K562 (cell line): ENCODE data around the gene MOGAT2. TPM values are rescaled to one million over a fixed set of nuclear protein-coding genes. Genes with fewer than 3 reads are reported as not detected.
A peak's percentile ranks its signal among the peaks of the same experiment; 100 is the strongest.

Source experiments
- CHD4 ChIP-seq: fragments of 200-600 bp; sonication (generic); IDR thresholded peaks from 3 replicates; pipeline ENCODE4 v1.6.1; 2012; ENCODE audit warnings: low read depth, mild to moderate bottlenecking, mixed read lengths, low read length, inconsistent platforms; ENCODE audit not compliant: insufficient read depth, insufficient replicate concordance, poor library complexity, severe bottlenecking
- E2F5 ChIP-seq: sonication (generic); formaldehyde crosslinking; IDR thresholded peaks from 2 replicates; pipeline ENCODE4 v1.8.0; 2022; ENCODE audit warnings: mild to moderate bottlenecking, missing genetic modification reagents
- ELF2 ChIP-seq: fragments of 250-450 bp; sonication (Bioruptor Pico); IDR thresholded peaks from 2 replicates; pipeline ENCODE4 v1.5.0; 2021; ENCODE audit warnings: mild to moderate bottlenecking
- FOXK2 ChIP-seq, 2 experiments: fragments of 450-650 bp; IDR thresholded peaks in 1 of 2; conservative IDR thresholded peaks in 1 of 2; 2 replicates each; pipeline ENCODE4 v1.6.1; 2016; ENCODE audit warnings: low read depth in 2 of 2, mild to moderate bottlenecking in 1 of 2
- GTF3C2 ChIP-seq: IDR thresholded peaks from 3 replicates; pipeline ENCODE4 v1.6.1; 2011; ENCODE audit warnings: borderline replicate concordance, mild to moderate bottlenecking, moderate library complexity; ENCODE audit not compliant: insufficient read length; ENCODE audit errors: extremely low read depth
- HDAC1 ChIP-seq, 2 experiments: fragments of 450-650 bp; IDR thresholded peaks; 2 replicates each; pipeline ENCODE4 v1.6.1; 2016 to 2017; ENCODE audit warnings: inconsistent platforms in 1 of 2, mild to moderate bottlenecking in 1 of 2, moderate library complexity in 1 of 2
- HES1 ChIP-seq: fragments of 450-650 bp; IDR thresholded peaks from 2 replicates; pipeline ENCODE4 v1.6.1; 2016; ENCODE audit warnings: low read depth, mild to moderate bottlenecking, moderate library complexity
- HMGN3 ChIP-seq: IDR thresholded peaks from 2 replicates; pipeline ENCODE4 v1.6.1; 2011; ENCODE audit warnings: borderline replicate concordance, low read depth, mild to moderate bottlenecking, mixed read lengths, low read length; ENCODE audit not compliant: insufficient read length; ENCODE audit errors: extremely low read depth
- IRF9 ChIP-seq: fragments of 450-650 bp; IDR thresholded peaks from 2 replicates; pipeline ENCODE4 v1.6.1; 2016; ENCODE audit warnings: missing biosample characterization, missing genetic modification characterization
- MXD1 ChIP-seq: fragments of 250-450 bp; sonication (Bioruptor Pico); IDR thresholded peaks from 2 replicates; pipeline ENCODE4 v1.8.0; 2021; ENCODE audit warnings: borderline replicate concordance, mild to moderate bottlenecking, moderate library complexity; ENCODE audit not compliant: poor library complexity, severe bottlenecking
- RUNX1 ChIP-seq: sonication (generic); IDR thresholded peaks from 2 replicates; pipeline ENCODE4 v1.6.1; 2016; ENCODE audit warnings: antibody characterized with exemption, low read depth
- SIX5 ChIP-seq, 2 experiments: IDR thresholded peaks; 2 replicates each; pipeline ENCODE4 v1.6.1; 2011; ENCODE audit warnings: low read length in 2 of 2, borderline replicate concordance in 1 of 2, low read depth in 1 of 2, mild to moderate bottlenecking in 1 of 2, moderate library complexity in 1 of 2; ENCODE audit not compliant: insufficient read depth in 1 of 2
- WHSC1 ChIP-seq: IDR thresholded peaks from one replicate; pipeline ENCODE4 v1.6.1; 2012; ENCODE audit warnings: low read length, control low read depth, inconsistent platforms
- ZNF174 ChIP-seq: fragments of 250-450 bp; sonication (Bioruptor Pico); IDR thresholded peaks from 2 replicates; pipeline ENCODE4 v1.4.0; 2020; ENCODE audit warnings: mild to moderate bottlenecking
- ZNF239 ChIP-seq: fragments of 250-450 bp; sonication (Bioruptor Pico); IDR thresholded peaks from 2 replicates; pipeline ENCODE4 v1.4.0; 2020; ENCODE audit warnings: mild to moderate bottlenecking
- ZNF511 ChIP-seq: sonication (generic); formaldehyde crosslinking; IDR thresholded peaks from 2 replicates; pipeline ENCODE4 v1.8.0; 2022; ENCODE audit warnings: mild to moderate bottlenecking, missing genetic modification reagents
- ZNF644 ChIP-seq: fragments of 200-800 bp; sonication (Bioruptor generic); IDR thresholded peaks from 2 replicates; pipeline ENCODE4 v1.6.1; 2016; ENCODE audit warnings: low read depth, missing genetic modification characterization, missing compliant biosample characterization
- ZNF707 ChIP-seq: fragments of 250-450 bp; sonication (Bioruptor Pico); conservative IDR thresholded peaks from 2 replicates; pipeline ENCODE4 v1.8.0; 2022; ENCODE audit warnings: inconsistent platforms, mild to moderate bottlenecking, moderate library complexity
- ZNF764 ChIP-seq: fragments of 250-450 bp; sonication (Bioruptor Pico); IDR thresholded peaks from 2 replicates; pipeline ENCODE4 v1.4.0; 2020; ENCODE audit warnings: low read depth, mild to moderate bottlenecking, moderate library complexity
- ZNF766 ChIP-seq: fragments of 200-800 bp; sonication (Bioruptor generic); conservative IDR thresholded peaks from 2 replicates; pipeline ENCODE4 v1.6.1; 2016; ENCODE audit warnings: missing genetic modification characterization, missing compliant biosample characterization
- polyA plus RNA-seq, 8 experiments: library from polyadenylated mRNA; depleted of rRNA in 4 of 8; stranded (reverse) in 5 of 8; unstranded in 3 of 8; fragments of >200 nt; fragmentation: Nextera tagmentation in 2 of 8; fragmentation: Illumina TruSeq in 1 of 8; extraction: Ambion mirVana in 2 of 8; extraction: Trizol in 1 of 8; gene quantifications; 2 replicates each; pipeline versions ENCODE4 v1.2.1 to v1.2.3, GENCODE V29; 2011 to 2014; ENCODE audit warnings: inconsistent platforms in 1 of 8, missing spikeins in 1 of 8
- total RNA-seq, 7 experiments: library from RNA; depleted of rRNA in 6 of 7; stranded (reverse); fragments of >200 nt in 6 of 7; fragmentation: Illumina TruSeq in 2 of 7; extraction: Trizol in 2 of 7; gene quantifications; 2 replicates each; pipeline versions ENCODE4 v1.2.1 to v1.2.3, GENCODE V29; 2011 to 2021; ENCODE audit warnings: low replicate concordance in 1 of 7

MOGAT2 gene
- total and polyA plus RNA-seq, 9 of the 15 experiments (the other 6 are each of a cell fraction or from before 2014, with no cell fraction given): 0.09 TPM; not detected in 7

GRCh38 chr11:75767228-75767572 lies 49.6 kb downstream of the MOGAT2 start (continued):
- no peak for TF ChIP-seq HES1
- no peak for TF ChIP-seq E2F5 (CRISPR knock-in tag)
- TF ChIP-seq ELF2: no peak
- no peak for TF ChIP-seq ZNF644
- TF ChIP-seq WHSC1: no peak
- 0 out of 4 replicates have a peak, but pooled peaks of 1 of the 2 experiments have one; percentile 12 for TF ChIP-seq FOXK2 (conservative IDR thresholded peaks at IDR 0.05 in 1 of 2, IDR thresholded peaks at IDR 0.05 in 1 of 2; ENCODE audit: low read depth in 2 of 2)
- no peak for TF ChIP-seq ZNF239 (CRISPR knock-in tag)
- TF ChIP-seq HMGN3: no peak
- no peak for TF ChIP-seq GTF3C2
- TF ChIP-seq IRF9 (tag): no peak
- TF ChIP-seq ZNF766 (CRISPR knock-in tag): no peak
- peak in 1 of 2 experiments; percentile 66; a peak in 2 of 4 replicates for TF ChIP-seq HDAC1 (IDR thresholded peaks at IDR 0.05)
- no peak for TF ChIP-seq SIX5 (IDR thresholded peaks at IDR 0.05; ENCODE audit: borderline replicate concordance in 1 of 2, insufficient read depth in 1 of 2, low read depth in 1 of 2, low read length in 2 of 2)
- TF ChIP-seq ZNF174 (CRISPR knock-in tag): no peak
- TF ChIP-seq ZNF511 (CRISPR knock-in tag): no peak
- no peak for TF ChIP-seq CHD4
- no peak for TF ChIP-seq RUNX1
- no peak for TF ChIP-seq MXD1 (CRISPR knock-in tag)
- no peak for TF ChIP-seq ZNF764 (CRISPR knock-in tag)
- TF ChIP-seq ZNF707 (CRISPR knock-in tag): no peak
